IMR-90 (cell line): Measurements from ENCODE around the gene MSX1.

ENCODE experiments used
- CEBPB ChIP-seq: IDR thresholded peaks from 2 replicates; pipeline ENCODE4 v1.6.1; 2012; ENCODE audit warnings: low read depth, low read length, improper control_type of control experiment
- CHD1 ChIP-seq: IDR thresholded peaks from 2 replicates; pipeline ENCODE4 v1.6.1; 2012; ENCODE audit warnings: low read depth, low read length, improper control_type of control experiment
- POLR2A ChIP-seq: IDR thresholded peaks from 2 replicates; pipeline ENCODE4 v1.6.1; 2012; ENCODE audit warnings: mild to moderate bottlenecking, low read depth, low read length
- RFX5 ChIP-seq: IDR thresholded peaks from 2 replicates; pipeline ENCODE4 v1.8.0; 2012; ENCODE audit warnings: low read depth, mild to moderate bottlenecking, low read length, moderate library complexity
- USF2 ChIP-seq: fragments of 150-350 bp; IDR thresholded peaks from 2 replicates; pipeline ENCODE4 v1.6.1; 2017; ENCODE audit warnings: mild to moderate bottlenecking, antibody characterized with exemption, low read length, low read depth
- TF ChIP-seq, protein P1 (sequence below): conservative IDR thresholded peaks from 2 replicates; pipeline ENCODE4 v1.5.1; 2012; ENCODE audit warnings: mild to moderate bottlenecking, low read depth, low read length, improper control_type of control experiment

DNA sequence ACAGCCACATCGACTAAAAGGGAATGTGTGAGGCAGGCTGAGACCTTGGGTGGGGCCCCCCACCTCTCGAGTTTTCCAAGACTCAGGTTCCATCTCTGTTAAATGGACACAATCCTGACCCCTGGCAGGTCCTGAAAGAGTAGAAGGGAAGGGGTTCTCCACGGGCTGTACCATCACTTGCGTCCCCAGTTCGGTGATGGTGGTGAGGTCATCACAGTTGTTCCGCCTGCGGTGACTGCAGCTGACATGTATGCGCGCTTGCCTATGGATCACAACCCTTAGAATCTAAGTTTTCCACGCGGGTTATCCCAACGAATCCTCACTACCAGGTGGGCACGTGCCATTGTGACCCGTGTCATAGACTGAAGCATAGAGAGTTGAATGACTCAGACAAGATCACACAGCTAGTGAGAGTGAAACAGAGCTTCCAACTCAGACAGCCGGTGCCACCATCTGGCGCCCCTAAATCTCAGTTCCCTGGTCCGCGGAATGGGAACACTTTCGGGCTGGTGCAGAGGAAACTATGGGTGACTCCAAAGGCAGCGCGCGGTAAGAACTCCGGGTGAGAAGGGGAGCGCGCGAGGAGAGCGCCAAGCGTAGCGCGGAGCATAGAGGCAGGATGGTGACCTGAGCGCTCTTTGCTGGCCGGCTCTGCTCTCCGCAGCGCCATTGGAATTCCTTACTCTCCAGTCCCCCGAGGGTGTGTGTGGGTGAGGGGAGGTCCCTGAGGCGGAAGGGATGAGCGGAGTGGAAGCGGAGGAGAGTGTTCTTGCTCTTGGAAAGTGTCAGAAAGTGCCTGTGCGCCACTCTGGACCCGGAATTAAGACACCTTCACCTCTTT, 10.5 kb downstream of the MSX1 start:
- TF ChIP-seq POLR2A: no peak
- no peak for TF ChIP-seq RFX5
- TF ChIP-seq, protein P1, sequence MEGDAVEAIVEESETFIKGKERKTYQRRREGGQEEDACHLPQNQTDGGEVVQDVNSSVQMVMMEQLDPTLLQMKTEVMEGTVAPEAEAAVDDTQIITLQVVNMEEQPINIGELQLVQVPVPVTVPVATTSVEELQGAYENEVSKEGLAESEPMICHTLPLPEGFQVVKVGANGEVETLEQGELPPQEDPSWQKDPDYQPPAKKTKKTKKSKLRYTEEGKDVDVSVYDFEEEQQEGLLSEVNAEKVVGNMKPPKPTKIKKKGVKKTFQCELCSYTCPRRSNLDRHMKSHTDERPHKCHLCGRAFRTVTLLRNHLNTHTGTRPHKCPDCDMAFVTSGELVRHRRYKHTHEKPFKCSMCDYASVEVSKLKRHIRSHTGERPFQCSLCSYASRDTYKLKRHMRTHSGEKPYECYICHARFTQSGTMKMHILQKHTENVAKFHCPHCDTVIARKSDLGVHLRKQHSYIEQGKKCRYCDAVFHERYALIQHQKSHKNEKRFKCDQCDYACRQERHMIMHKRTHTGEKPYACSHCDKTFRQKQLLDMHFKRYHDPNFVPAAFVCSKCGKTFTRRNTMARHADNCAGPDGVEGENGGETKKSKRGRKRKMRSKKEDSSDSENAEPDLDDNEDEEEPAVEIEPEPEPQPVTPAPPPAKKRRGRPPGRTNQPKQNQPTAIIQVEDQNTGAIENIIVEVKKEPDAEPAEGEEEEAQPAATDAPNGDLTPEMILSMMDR: no peak
- TF ChIP-seq USF2: no peak
- no peak for TF ChIP-seq CEBPB
- TF ChIP-seq CHD1: no peak
